ENCODE results near the gene VILL.

The VILL gene

DNA sequence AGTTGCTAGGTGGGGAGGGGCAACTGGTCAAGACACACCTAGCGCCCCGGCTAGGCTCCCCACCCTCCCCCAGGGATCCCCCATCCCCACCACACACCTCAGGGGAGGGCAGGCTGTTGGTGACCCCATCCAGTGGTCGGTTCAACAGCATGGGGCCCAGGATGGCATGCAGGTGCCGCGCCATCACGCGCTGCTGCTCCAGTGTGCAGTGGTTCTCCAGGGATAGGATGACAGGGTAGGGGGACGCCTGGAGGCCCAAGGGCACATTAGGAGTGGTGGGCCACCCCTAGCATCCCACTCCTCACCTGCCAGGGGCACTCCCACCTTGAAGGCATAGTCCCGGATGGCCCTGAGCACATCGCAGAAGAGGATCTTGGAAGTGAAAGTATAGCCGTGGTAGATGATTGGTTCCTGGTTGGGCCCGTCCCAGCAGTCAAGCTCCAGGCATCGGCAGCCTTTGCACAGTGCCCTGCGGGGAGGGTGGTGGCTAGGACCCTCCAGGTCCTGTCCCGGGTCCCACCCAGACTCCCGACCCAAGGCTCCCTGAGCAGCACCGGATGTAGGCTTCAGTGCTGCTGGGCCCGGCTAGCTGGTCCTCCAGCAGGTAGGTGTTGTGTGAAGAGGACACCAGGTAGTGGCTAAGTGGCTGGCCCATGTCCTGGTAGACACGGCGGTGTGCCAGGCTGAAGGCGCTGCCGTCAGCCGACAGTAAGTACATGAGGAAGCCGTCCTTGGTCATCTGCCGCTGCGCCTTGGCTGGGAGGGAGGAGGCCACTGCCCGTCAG is 19.4 kb downstream of the VILL start:
- DNase-seq (ENCODE audit: low read depth, low spot score), result no peak
- no peak overlapping the region for H3K27ac ChIP-seq

DNA sequence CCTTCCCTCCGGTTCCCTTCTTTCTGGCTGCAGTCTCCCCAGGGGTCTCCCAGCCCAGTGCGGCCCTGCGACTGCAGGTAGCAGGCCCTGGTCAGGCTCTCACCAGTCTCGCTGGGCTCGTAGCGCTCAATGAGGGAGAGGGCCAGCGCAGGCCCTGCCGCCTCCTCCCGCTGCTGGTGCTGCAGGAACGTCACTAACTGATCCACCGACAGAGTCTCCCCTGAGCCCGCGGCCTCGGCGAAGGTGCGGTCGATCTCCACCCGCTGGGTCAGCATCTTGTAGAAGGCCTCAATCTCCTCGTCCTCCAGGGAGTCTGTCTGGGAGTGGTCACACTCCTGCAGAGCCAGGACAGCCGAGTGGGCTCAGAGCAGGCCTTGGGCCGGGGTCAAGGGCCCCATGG is 20.5 kb downstream of the VILL start:
- no peak overlapping the region for H3K27ac ChIP-seq
- no peak for DNase-seq (ENCODE audit: low read depth, low spot score)

DNA sequence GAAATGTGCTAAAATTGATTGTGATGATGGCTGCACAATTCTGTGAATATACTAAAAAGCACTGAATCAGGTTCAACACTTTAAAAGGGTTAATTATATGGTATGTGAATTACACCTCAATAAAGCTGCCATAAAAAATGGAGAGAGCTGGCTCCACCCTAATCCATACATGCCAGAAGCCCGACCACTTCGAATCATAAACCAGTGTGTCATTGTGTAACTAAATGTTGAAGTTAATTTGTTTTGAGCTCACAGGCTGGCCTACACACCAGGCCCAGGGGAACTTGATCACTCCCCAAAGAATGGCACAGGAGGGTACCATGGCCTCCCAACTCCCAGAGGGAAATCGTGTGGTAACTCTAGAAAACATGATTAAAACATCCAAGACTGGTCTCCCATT is 24.9 kb downstream of the VILL start:
- no peak for DNase-seq (ENCODE audit: low read depth, low spot score)
- H3K27ac ChIP-seq, result no peak overlapping the region

DNA sequence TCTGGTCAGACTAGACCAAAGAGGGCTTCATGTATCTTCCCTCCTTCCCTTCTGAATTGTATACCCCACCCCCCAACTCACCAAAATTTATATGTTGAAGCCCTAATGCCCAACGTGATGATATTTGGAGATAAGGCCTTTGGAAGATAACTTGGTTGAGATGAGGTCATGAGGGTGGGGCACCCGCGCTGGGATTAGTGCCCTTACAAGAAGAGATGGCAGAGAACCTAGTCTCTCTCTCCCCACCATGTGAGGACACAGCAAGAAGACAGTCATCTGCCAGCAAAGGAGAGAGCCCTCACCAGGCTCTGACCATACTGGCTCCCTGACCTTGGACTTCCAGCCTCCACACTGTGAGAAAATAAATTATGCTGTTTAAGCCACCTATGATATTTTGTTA is 25.4 kb downstream of the VILL start:
- H3K27ac ChIP-seq, result no peak overlapping the region
- no peak for DNase-seq (ENCODE audit: low read depth, low spot score)

DNA sequence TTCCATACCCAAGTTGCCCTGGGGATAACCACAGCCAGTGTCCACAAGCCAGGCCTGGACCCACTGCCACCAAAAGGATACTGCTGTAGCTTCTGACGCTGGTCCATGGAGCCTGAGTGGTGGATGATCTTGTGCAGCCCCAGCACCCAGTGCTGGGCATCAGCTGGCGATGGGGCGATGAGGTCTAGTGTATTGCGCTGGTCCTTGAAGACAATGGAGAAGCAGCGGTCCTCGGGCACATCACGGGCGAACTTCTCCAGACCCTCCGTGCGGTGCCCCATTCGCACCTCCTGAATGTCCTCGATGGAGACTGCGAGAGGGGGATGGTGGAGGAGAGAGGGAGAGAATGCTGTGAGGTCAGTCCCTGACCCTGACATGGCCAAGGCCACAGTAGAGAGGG is 25.8 kb downstream of the VILL start:
- DNase-seq (ENCODE audit: low read depth, low spot score), result no peak
- no peak overlapping the region for H3K27ac ChIP-seq

DNA sequence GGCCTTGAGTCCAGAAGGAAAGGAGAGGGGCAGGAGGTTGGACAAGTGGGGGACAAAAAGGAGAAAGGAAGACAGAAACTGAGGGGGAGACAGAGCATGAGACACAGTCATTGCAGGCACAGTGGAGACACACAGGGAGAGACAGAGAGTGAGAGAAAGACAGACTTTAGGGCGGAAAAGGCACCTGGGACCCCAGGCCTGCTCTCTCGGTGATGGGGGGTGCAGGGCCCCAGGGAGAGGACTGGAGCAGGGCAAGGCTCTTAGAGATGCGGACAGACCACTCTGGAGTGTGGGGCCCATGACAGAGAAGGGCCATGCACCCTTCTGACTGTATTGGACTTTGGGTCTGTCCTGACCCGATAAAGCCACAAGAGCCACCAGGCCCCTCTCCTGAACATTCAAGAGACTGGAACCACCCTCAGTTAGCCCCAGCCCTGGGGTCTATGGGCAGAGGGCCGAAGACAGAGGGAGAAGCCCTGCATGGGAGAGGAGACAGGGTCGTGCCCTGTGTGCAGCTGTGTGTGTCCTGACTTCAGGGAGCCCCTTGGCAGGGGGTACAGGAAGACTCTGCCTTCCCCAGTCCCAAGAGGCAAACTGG is 26.4 kb downstream of the VILL start:
- DNase-seq (ENCODE audit: low read depth, low spot score), result no peak
- H3K27ac ChIP-seq, result no peak overlapping the region

DNA sequence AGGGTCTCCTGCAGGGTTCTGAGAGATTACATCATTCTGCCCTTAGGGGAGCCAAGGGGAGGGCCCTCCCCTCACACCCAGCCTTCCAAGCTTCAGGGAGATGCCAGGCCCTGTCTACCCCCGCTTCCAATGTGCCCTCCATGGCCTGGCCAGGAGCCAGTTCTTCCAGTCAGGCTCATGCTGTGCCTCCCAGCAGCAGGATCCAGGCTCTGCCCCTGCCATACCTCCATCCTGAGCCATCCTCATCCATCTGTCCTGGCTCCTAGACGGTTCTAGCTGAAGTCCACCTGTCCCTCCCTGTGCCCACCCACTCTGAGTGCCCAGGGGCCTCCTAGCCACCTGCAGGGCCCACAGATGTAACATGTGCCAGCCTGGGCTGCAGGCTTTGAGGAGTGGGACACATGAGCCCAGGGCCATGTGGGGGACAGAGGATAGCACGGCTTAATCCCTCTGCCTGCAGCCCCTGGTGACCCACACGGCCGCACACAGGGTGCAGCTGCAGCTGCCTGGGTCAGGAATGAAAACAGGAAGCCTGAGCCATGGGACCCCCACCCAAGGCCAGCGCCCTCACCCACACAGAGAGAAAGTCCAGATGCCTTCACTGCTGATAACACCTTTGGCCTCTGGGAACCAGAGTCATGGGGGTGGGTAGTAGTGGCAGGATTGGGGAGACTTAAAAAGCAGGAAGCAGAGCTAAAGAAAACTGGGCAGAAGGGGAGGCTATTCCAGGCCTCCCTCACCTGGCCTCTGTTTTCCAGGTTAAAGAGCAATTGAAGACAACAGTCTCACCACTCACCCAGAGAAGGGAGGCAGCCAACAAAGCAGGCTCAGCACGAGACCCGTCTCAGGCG is 27.1 kb downstream of the VILL start:
- DNase-seq (ENCODE audit: low read depth, low spot score), result no peak
- H3K27ac ChIP-seq, result no peak overlapping the region

DNA sequence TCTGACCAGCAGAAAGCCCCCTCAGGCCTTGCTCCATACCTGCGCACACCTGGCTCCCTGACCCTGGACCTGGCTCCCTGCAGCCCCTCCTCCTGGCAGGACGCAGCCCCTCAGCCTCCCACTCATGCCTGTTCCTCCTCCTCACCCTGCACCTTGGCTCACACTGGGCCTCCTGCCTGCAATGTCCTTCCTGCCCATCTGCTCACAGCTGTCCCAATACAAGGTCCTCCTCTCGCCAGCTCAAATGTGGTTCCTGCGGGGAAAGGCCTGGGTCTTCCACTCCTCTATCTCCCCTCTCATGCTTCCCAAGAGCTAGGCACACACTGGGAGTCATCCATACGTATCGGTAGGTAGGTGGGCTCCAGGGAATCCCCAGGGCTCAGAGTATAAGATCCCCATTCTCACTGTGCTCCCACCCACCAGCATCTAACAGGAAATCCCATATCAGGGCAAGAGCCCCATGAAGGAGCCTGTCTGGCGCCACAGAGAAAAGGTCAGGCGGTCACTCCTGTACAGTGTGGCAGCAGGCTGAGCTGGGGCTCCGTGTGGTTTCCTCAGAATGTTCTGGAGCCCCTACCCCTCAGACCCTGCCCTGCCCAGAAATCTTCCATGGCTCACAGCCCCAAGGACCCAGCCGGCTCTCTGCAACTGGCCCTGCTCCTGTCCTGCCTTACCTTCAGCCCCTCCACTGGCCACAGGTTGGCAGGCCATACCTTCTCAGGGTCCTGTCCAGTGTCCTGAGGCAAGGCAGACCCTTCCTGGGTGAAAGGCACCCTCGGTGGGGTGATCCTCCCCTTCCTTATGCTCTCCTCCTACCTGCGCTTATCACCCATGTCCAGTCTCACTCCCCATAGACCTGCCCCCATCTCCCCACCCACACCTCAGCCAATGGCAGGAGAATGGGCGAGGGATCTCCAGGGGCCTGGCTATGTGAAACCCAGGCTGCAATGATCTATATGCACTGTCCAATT is 28.0 kb downstream of the VILL start:
- H3K27ac ChIP-seq, result no peak overlapping the region
- no peak for DNase-seq (ENCODE audit: low read depth, low spot score)

DNA sequence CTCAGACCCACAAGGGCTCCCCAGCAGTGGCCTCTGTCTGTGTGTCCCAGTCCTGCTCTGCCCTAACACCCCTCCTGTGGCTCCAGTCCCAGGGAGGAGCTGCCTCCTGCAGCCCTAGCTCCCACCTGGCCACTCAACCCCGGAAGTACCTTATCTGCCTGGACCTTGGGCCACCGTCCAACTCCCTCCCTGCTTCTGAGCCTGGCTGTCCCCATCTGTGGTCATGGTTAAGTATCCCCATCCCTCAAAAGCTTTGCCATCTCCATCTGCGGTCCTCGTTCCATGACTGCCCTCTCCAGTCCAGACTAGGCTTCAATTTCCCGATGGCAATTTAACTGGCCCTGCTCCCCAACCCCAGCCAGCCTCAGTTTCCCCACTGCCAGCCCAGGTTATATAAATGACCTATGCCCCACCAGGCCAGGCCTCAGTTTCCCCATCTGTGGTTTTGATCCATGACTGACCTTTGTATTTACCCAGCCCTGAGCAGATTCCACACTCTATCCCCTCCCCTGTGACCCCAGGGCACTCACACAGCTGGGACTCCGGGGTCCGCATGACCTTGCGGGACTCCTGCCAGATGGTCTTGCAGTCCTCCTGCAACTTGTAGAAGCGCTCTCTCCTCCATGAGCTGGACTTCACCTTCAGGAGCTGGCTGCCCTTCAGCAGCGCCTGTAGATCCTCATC is 29.2 kb downstream of the VILL start:
- DNase-seq (ENCODE audit: low read depth, low spot score), result no peak
- H3K27ac ChIP-seq, result no peak overlapping the region

DNA sequence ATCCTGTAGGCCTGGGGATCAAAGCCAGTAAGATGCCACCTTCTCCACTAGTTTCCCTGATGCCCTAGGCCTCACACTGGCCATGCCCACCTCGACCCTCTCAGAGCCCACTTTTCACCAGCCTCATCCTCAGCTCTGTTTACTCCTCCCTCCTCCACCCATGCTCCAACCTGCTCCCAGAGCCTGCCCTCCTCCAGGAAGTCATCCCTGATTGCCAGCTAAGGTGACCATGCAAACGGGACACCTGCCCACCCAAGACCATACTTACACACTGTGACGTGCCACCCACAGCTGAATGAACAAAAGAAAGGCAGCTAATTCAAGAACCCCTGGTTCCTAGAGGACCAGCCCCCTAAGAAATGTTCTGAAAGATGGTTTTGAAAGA is 29.7 kb downstream of the VILL start:
- no peak overlapping the region for H3K27ac ChIP-seq
- DNase-seq (ENCODE audit: low read depth, low spot score), result no peak

DNA sequence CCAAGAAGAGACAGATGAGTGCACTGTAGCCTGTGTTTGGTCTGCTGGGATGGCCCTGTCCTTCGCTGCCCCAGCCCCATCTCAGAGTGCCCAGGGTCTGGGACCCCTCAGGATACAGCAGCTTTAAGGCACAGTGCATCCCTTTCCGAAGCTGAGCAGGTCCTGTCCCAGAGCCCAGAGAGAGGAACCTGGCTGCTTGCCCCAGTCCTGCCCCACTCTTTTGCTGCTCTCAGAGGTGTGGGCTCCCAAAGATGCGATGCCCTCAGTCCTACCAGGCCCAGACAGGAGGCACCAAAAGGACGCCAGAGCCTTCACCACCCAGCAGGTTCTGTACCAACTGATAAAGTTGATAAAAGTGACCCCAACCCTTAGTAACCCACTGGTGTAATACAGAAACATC is 30.6 kb downstream of the VILL start:
- H3K27ac ChIP-seq, result no peak overlapping the region

DNA sequence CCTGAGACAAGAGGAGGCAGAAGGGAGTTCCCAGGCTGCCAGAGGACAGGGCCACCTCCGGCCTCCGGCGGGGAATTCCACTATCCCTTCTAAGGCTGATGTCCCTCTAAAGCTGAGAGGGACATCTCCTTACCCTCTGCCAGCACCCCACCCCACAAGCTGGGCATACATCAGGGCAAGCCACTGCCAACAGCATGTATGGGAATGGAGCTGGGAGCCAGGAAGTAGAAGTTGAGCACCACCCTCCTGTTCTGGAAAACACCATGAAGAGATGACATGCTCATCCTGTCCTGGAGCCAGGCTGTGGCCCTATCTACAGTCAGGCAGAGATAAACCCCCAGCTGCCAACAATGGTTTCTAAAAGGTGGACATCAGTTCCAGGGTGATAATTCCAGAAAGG is 31.7 kb downstream of the VILL start:
- H3K27ac ChIP-seq, result no peak overlapping the region
- DNase-seq (ENCODE audit: low read depth, low spot score), result no peak

More for the DNA sequence above, 30.6 kb downstream of the VILL start:
- no peak for DNase-seq (ENCODE audit: low read depth, low spot score)

DNA sequence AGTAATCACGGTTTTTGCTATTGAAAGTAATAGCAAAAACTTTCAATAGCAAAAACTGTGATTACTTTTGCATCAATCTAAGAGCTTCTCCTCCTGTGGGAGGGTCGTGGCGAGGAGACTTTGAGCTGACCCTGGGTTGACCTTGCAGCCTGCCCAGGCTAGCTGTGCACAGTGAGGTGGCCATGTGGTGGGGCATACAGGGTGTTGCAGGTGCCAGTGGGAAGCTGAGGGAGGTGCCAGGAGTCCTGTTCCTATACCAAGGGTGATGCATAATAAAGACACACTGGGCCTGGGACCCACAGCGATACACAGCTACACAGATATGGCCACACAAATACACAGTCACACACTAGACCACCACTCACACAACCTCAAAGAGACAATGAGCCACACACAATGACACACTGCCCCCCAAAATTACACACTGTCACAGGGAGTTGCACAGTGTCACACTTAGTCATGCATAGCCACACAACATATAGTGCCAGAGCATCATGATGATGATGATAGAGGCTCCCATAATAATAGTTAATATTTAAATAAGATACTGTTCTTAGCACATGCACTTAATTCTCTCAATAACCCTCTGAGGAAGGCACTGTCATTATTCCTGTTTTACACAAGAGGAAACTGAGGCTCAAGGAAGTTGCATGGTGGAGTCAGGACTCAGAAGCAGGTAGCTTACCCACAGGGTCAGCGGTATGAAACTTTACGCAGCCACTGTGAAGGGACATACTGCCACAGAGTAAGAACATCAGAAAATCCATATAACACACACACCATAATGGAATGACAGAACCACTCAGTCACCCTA is 32.5 kb downstream of the VILL start:
- no peak overlapping the region for H3K27ac ChIP-seq
- DNase-seq (ENCODE audit: low read depth, low spot score), result no peak

DNA sequence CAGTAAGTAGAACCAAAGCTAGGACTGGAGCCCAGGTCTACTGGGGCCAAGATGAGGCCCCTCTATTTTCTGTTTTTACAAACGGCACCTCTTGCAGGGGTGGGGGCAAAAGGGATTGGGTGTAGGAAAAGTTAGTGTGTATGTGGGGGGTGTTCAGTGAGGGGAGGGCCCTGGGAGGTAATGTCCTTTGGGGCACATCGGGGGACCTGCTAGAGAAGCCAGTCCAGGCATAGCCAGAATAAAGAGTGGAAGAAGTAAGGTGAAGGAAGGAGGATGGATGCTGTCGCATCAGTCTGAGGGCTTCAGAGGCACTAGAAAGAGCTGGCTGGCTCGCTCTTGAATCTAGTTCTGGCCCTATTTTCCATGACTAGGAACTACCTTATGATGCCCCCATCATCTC is 36.3 kb downstream of the VILL start:
- DNase-seq (ENCODE audit: low read depth, low spot score), result no peak

DNA sequence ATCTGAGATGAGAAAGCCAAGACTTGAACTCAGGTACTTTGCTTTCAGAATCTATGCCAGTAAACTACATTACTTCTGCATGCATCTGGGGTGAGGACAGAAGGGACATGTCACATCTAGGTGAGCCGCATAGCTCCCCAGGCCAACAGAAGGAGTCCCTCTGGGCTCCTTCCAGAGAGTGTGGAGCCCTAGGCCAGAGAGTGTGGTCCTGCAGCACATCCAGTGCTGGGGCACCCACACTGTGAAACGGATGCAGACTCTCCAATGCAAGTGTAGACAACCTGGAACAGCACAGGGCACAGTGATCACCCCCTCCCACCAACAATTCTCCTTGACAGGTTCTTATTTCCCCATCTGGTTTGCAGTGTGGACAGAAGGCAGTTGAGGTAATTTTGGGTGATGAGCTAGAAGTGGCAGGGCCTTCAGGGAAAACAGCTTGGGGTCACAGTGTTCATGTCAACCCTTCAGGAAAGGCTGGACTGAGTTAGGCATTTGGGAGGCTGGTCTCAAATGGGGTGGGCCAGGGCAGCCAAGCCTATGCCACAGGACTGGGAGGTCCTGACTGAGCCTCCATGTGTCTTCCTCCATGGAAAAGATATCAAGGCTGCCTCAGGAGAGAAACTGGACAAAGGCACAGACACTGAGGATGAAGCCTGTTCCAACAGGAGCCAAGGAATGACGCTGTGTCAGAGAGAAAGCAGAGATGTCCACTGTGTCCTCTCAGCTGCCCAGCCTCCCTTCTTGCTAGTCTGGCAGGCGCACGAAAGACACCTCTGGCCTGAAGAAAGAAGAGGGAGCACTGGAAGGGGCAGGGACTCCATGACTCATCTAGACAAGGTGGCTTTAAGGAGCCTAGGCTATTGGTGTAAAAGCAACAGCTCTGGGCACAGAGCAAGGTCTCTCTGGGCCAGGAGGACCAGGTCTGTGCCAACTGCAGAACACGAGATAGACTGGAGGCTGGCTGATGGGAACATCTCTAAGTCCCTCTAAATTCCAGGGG is 37.2 kb downstream of the VILL start:
- no peak for DNase-seq (ENCODE audit: low read depth, low spot score)
- peak overlapping the region; percentile 96 for H3K27ac ChIP-seq

More for the DNA sequence above, 36.3 kb downstream of the VILL start:
- peak overlapping the region; percentile 85 for H3K27ac ChIP-seq

DNA sequence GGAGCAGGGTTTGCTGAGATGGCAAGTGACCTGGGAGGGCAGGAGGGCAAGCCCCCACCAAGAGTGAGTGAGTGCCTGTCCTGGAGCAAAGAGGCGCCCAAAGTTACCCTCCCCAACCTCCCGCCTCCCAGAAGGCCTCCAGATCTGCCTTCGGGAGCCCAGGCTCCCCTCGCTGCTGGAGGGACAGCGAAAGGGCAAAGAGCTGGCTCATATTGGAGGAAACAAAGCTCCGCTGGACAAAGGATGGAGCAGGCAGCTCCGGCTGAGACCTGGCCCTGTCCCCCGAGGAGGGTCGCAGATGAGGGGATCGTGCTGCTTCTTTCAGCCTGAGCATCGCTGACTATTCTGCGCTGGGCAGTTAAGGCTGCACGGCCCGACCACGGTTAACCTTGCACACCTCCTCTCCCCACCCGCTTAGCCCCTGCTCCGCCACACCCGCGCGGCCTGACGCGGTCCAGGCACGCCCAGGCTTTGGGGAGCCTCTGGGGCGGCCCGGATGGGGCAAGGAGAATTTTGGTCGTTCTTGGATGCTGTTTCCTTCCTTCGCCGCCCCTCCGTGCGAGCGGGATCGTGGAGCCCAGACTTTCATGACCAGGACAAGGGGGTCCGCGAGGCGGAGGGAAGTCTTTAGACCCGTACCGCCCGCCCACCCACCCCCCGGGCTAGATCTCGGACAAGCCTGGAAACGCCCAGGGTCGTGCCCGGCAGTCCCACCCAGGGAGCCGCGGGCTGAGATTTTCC is 38.2 kb downstream of the VILL start:
- H3K27ac ChIP-seq, result peak overlapping the region; percentile 96
- no peak for DNase-seq (ENCODE audit: low read depth, low spot score)
